Activated CD4-positive, alpha-beta T cell treated with anti-CD3 and anti-CD28 coated beads, Interleukin-2, amount 10 ng/mL, durations not matched to agents 7 days and 5 days (primary cell): ENCODE measurements around the gene ATF6B. TPM values are rescaled to one million over a fixed set of nuclear protein-coding genes. Genes with fewer than 3 reads are reported as not detected.

Experiments used
- CTCF ChIA-PET: fragments of 350-600 bp; sonication (Branson Sonifier 250); formaldehyde crosslinking; loops from one replicate; lab custom pipeline; 2021; ENCODE audit warnings: antibody characterized with exemption; lab: Charles Lee
- POLR2A ChIA-PET: fragments of 350-600 bp; sonication (Branson Sonifier 250); formaldehyde crosslinking; loops from one replicate; lab custom pipeline; 2021; ENCODE audit warnings: antibody characterized with exemption; lab: Charles Lee
- DNase-seq: peaks from one replicate; pipeline ENCODE4 v3.0.0-alpha.2; 2020
- H3K27ac Mint-ChIP-seq: one replicate; pipeline ENCODE4 v1.8.0; 2021; ENCODE audit warnings: mild to moderate bottlenecking, moderate library complexity, mixed read lengths
- H3K27me3 Mint-ChIP-seq: one replicate; pipeline ENCODE4 v1.8.0; 2021; ENCODE audit warnings: mixed read lengths
- H3K36me3 Mint-ChIP-seq: one replicate; pipeline ENCODE4 v1.8.0; 2021; ENCODE audit warnings: low read depth, mixed read lengths
- H3K4me1 Mint-ChIP-seq: one replicate; pipeline ENCODE4 v1.8.0; 2021; ENCODE audit warnings: mixed read lengths
- H3K4me3 Mint-ChIP-seq: one replicate; pipeline ENCODE4 v1.8.0; 2021; ENCODE audit warnings: mild to moderate bottlenecking, moderate library complexity, mixed read lengths
- H3K9me3 Mint-ChIP-seq: one replicate; pipeline ENCODE4 v1.8.0; 2021; ENCODE audit warnings: mixed read lengths
- total RNA-seq, 2 experiments: library from RNA; stranded (reverse); gene quantifications; one replicate each; pipeline ENCODE4 v1.2.3, GENCODE V29; 2021

The ATF6B gene
- total RNA-seq, 2 experiments from 2014 or later, result 141 to 142 TPM

GRCh38 chr6:32089082-32089828 is 38.8 kb downstream of the ATF6B start:
- H3K36me3 Mint-ChIP-seq, result no peaks in the 10 kb centered on the region
- CTCF ChIA-PET, result interaction anchor here (0.9 kb wide), 1 partner anchor 10 kb away, joined by 3 read pairs; no protein-coding TSS in a partner anchor
- peaks cover 8% of the 10 kb centered on the region for H3K4me1 Mint-ChIP-seq
- H3K27ac Mint-ChIP-seq, result no peak overlapping the region
- peaks cover 42% of the 10 kb centered on the region for H3K27me3 Mint-ChIP-seq
- DNase-seq, result no peak
- H3K4me3 Mint-ChIP-seq, result no peak overlapping the region
- no peaks in the 10 kb centered on the region for H3K9me3 Mint-ChIP-seq
- POLR2A ChIA-PET, result no interaction called here

- H3K4me3 Mint-ChIP-seq, result no peak overlapping the region
- H3K36me3 Mint-ChIP-seq, result no peaks in the 10 kb centered on the region
- DNase-seq, result no peak
- CTCF ChIA-PET, result no interaction called here
- H3K27ac Mint-ChIP-seq, result no peak overlapping the region
- H3K4me1 Mint-ChIP-seq, result peaks cover 8% of the 10 kb centered on the region
- H3K9me3 Mint-ChIP-seq, result no peaks in the 10 kb centered on the region
- peaks cover 42% of the 10 kb centered on the region for H3K27me3 Mint-ChIP-seq
- POLR2A ChIA-PET, result no interaction called here
Measured at GRCh38 chr6:32088487-32089049, 39.5 kb downstream of the ATF6B start.

DNA sequence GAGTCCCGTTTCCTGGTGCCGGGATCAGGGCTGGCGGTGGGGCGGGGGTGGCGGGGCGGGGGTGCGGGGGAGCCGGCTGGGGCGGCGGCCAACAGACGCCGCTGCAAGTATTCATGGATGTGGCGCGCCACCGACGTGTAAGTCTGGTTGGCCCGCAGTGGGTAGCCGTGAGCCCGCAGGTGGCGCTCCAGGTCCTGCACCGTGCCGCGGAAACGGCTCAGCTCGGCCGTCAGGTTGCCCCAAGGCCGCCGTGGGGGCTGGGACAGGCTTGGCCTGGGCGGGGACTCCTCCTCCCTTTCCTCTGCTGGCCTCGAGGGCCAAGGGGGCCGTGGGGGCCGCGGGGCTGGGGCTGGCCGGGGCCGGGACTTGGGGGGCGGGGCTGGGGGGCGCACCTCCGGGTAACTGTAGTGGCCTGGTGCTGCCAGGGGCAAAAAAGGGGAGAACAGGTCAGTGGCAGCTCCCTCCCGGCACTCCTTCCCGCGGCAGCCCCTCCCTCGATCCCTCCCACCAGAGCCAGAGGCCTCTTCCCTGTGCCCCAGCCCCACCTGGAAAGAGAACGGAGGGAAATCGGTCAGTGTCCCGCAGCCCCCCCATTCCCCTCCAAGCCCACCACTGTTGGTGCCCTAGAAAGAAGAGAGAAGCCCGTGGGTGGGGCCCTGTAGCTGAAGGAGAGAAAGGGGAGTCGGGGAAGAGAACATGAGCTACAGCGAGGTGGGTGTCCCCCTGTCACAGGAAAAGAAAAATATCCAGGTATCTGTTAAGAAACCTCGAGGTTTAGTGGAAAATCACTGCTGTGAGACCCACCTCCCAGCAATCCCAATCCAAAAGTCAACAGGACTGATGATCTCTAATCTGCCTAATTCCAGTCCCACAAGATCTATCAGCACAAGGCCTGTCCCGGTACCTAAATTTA is 40.2 kb downstream of the ATF6B start:
- POLR2A ChIA-PET, result no interaction called here
- peaks cover 8% of the 10 kb centered on the region for H3K4me1 Mint-ChIP-seq
- H3K27ac Mint-ChIP-seq, result no peak overlapping the region
- peaks cover 43% of the 10 kb centered on the region for H3K27me3 Mint-ChIP-seq
- H3K36me3 Mint-ChIP-seq, result no peaks in the 10 kb centered on the region
- DNase-seq, result peak; percentile 74
- H3K4me3 Mint-ChIP-seq, result no peak overlapping the region
- H3K9me3 Mint-ChIP-seq, result no peaks in the 10 kb centered on the region
- CTCF ChIA-PET, result interaction anchor here (0.6 to 1.4 kb wide), 2 partner anchors 10 to 793 kb away, joined by 3 to 4 read pairs; no protein-coding TSS in a partner anchor

GRCh38 chr6:32086661-32087573 is 41.1 kb downstream of the ATF6B start:
- no peak for DNase-seq
- POLR2A ChIA-PET, result no interaction called here
- Mint-ChIP-seq H3K27ac (no peak overlapping the region), H3K4me3 (no peak overlapping the region), H3K9me3 (no peaks in the 10 kb centered on the region), H3K36me3 (no peaks in the 10 kb centered on the region), H3K4me1 (peaks cover 8% of the 10 kb centered on the region), H3K27me3 (peaks cover 38% of the 10 kb centered on the region)
- CTCF ChIA-PET, result interaction anchor here (0.6 to 1.4 kb wide), 3 partner anchors 9 to 794 kb away, joined by 3 to 4 read pairs (median 3); no protein-coding TSS in a partner anchor

- Mint-ChIP-seq H3K27me3 (peaks cover 38% of the 10 kb centered on the region), H3K9me3 (no peaks in the 10 kb centered on the region), H3K36me3 (no peaks in the 10 kb centered on the region), H3K4me1 (peaks cover 8% of the 10 kb centered on the region), H3K27ac (no peak overlapping the region), H3K4me3 (no peak overlapping the region)
- CTCF ChIA-PET, result interaction anchor here (1.1 to 1.3 kb wide), 2 partner anchors 10 to 13 kb away, joined by 3 read pairs; no protein-coding TSS in a partner anchor
- POLR2A ChIA-PET, result no interaction called here
- no peak for DNase-seq
Measured at GRCh38 chr6:32085759-32086459, 42.1 kb downstream of the ATF6B start.

DNA sequence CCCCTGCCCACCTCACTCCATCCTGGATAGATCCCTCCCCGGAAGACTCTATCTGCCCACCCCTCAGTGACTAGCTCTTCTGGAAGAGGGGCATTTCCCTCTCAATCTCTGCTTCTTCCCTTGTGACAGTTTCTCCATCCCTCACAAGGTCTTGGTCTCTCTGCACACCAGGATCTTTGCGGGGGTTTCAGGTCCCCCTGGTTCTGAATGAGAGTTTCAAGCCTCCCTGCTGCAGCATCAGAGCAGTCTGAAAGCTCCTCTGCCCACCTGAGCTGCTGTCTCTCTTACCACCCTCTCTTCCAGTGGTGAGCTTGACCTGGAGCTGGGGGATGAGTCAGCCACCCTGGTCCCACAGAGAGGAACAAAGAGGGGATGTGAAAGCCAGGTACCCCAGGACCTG is 43.3 kb downstream of the ATF6B start:
- Mint-ChIP-seq H3K36me3 (no peaks in the 10 kb centered on the region), H3K27me3 (peaks cover 34% of the 10 kb centered on the region), H3K4me1 (peaks cover 8% of the 10 kb centered on the region), H3K4me3 (no peak overlapping the region), H3K9me3 (no peaks in the 10 kb centered on the region), H3K27ac (no peak overlapping the region)
- POLR2A ChIA-PET, result no interaction called here
- CTCF ChIA-PET, result interaction anchor here (1.3 kb wide), 1 partner anchor 11 kb away, joined by 3 read pairs; no protein-coding TSS in a partner anchor
- no peak for DNase-seq

GRCh38 chr6:32083812-32084768 is 44.0 kb downstream of the ATF6B start:
- DNase-seq, result no peak
- Mint-ChIP-seq H3K27ac (no peak overlapping the region), H3K4me3 (no peak overlapping the region), H3K4me1 (peaks cover 8% of the 10 kb centered on the region), H3K27me3 (peaks cover 29% of the 10 kb centered on the region), H3K36me3 (no peaks in the 10 kb centered on the region), H3K9me3 (no peaks in the 10 kb centered on the region)
- POLR2A ChIA-PET, result no interaction called here
- CTCF ChIA-PET, result interaction anchor here (0.6 to 0.9 kb wide), 2 partner anchors 34 to 132 kb away, joined by 3 read pairs; no protein-coding TSS in a partner anchor

GRCh38 chr6:32082935-32083334 is 45.1 kb downstream of the ATF6B start:
- no peaks in the 10 kb centered on the region for H3K36me3 Mint-ChIP-seq
- H3K27me3 Mint-ChIP-seq, result peaks cover 24% of the 10 kb centered on the region
- H3K9me3 Mint-ChIP-seq, result no peaks in the 10 kb centered on the region
- H3K4me3 Mint-ChIP-seq, result no peak overlapping the region
- H3K4me1 Mint-ChIP-seq, result peaks cover 8% of the 10 kb centered on the region
- no peak for DNase-seq
- H3K27ac Mint-ChIP-seq, result no peak overlapping the region
- CTCF ChIA-PET, result no interaction called here
- POLR2A ChIA-PET, result no interaction called here

GRCh38 chr6:32082478-32082877 is 45.6 kb downstream of the ATF6B start:
- POLR2A ChIA-PET, result no interaction called here

GRCh38 chr6:32081168-32081990 is 46.7 kb downstream of the ATF6B start:
- no peak overlapping the region for H3K4me3 Mint-ChIP-seq
- H3K27me3 Mint-ChIP-seq, result peaks cover 19% of the 10 kb centered on the region
- ChIA-PET CTCF (no interaction called here), POLR2A (no interaction called here)
- no peak for DNase-seq
- H3K9me3 Mint-ChIP-seq, result no peaks in the 10 kb centered on the region
- peaks cover under 1% of the 10 kb centered on the region for H3K4me1 Mint-ChIP-seq
- H3K36me3 Mint-ChIP-seq, result no peaks in the 10 kb centered on the region
- H3K27ac Mint-ChIP-seq, result peak overlapping the region; percentile 1

More at GRCh38 chr6:32082478-32082877, 45.6 kb downstream of the ATF6B start:
- Mint-ChIP-seq H3K27ac (no peak overlapping the region), H3K27me3 (peaks cover 24% of the 10 kb centered on the region), H3K9me3 (no peaks in the 10 kb centered on the region), H3K4me1 (peaks cover 8% of the 10 kb centered on the region), H3K4me3 (no peak overlapping the region), H3K36me3 (no peaks in the 10 kb centered on the region)
- CTCF ChIA-PET, result no interaction called here
- no peak for DNase-seq
